ENCODE data around the gene ANO1. TPM values are rescaled to one million over a fixed set of nuclear protein-coding genes. Genes with fewer than 3 reads are reported as not detected.

The ANO1 gene
- total RNA-seq, 1 donor from 2014 or later, result 14.9 TPM

- Mint-ChIP-seq H3K36me3 (no peaks in the 10 kb centered on the region), H3K4me1 (ENCODE audit: unreplicated experiment) (no peaks in the 10 kb centered on the region), H3K4me3 (no peak overlapping the region), H3K27ac (no peak overlapping the region), H3K9me3 (peaks cover 19% of the 10 kb centered on the region), H3K27me3 (no peaks in the 10 kb centered on the region)
- peak; percentile 18 for DNase-seq (ENCODE audit: extremely low spot score, unreplicated experiment)
- TF ChIP-seq CTCF (conservative IDR thresholded peaks at IDR 0.05), result no peak
These were observed 32.0 kb upstream of the ANO1 start for GRCh38 chr11:70046089-70046488.

- TF ChIP-seq CTCF (conservative IDR thresholded peaks at IDR 0.05), result peak; percentile 61
- Mint-ChIP-seq H3K27ac (peak overlapping the region; percentile 87), H3K36me3 (no peaks in the 10 kb centered on the region), H3K9me3 (peaks cover 8% of the 10 kb centered on the region), H3K27me3 (no peaks in the 10 kb centered on the region), H3K4me3 (peak overlapping the region; percentile 51), H3K4me1 (ENCODE audit: unreplicated experiment) (no peaks in the 10 kb centered on the region)
- DNase-seq (ENCODE audit: extremely low spot score, unreplicated experiment), result peak; percentile 69
These were observed 29.7 kb upstream of the ANO1 start for GRCh38 chr11:70048279-70049024.

GRCh38 chr11:70049045-70049444 lies 29.1 kb upstream of the ANO1 start:
- TF ChIP-seq CTCF (conservative IDR thresholded peaks at IDR 0.05), result no peak
- H3K36me3 Mint-ChIP-seq, result no peaks in the 10 kb centered on the region
- H3K4me3 Mint-ChIP-seq, result peak overlapping the region; percentile 51
- DNase-seq (ENCODE audit: extremely low spot score, unreplicated experiment), result peak; percentile 11
- H3K27ac Mint-ChIP-seq, result peak overlapping the region; percentile 87
- H3K27me3 Mint-ChIP-seq, result no peaks in the 10 kb centered on the region
- H3K9me3 Mint-ChIP-seq, result peaks cover 8% of the 10 kb centered on the region
- H3K4me1 Mint-ChIP-seq (ENCODE audit: unreplicated experiment), result no peaks in the 10 kb centered on the region

GRCh38 chr11:70050243-70050642 lies 27.9 kb upstream of the ANO1 start:
- TF ChIP-seq CTCF (conservative IDR thresholded peaks at IDR 0.05), result no peak
- H3K36me3 Mint-ChIP-seq, result no peaks in the 10 kb centered on the region
- no peak overlapping the region for H3K27ac Mint-ChIP-seq
- H3K27me3 Mint-ChIP-seq, result no peaks in the 10 kb centered on the region
- no peak overlapping the region for H3K4me3 Mint-ChIP-seq
- DNase-seq (ENCODE audit: extremely low spot score, unreplicated experiment), result peak; percentile 40
- no peaks in the 10 kb centered on the region for H3K4me1 Mint-ChIP-seq (ENCODE audit: unreplicated experiment)
- H3K9me3 Mint-ChIP-seq, result peaks cover 6% of the 10 kb centered on the region

- TF ChIP-seq CTCF (conservative IDR thresholded peaks at IDR 0.05), result no peak
- Mint-ChIP-seq H3K4me1 (ENCODE audit: unreplicated experiment) (no peaks in the 10 kb centered on the region), H3K27ac (no peak overlapping the region), H3K4me3 (no peak overlapping the region), H3K9me3 (peaks cover 19% of the 10 kb centered on the region), H3K27me3 (no peaks in the 10 kb centered on the region), H3K36me3 (no peaks in the 10 kb centered on the region)
- DNase-seq (ENCODE audit: extremely low spot score, unreplicated experiment), result peak; percentile 34
These were observed 24.1 kb upstream of the ANO1 start for GRCh38 chr11:70054004-70054403.
